HepG2 (cell line): Measurements from ENCODE around the gene TMEM132E. TPM values are rescaled to one million over a fixed set of nuclear protein-coding genes. Genes with fewer than 3 reads are reported as not detected.

Experiments
- ATAC-seq: fragments of 200-7000 bp; cut with Tn5 transposase; 3 replicates; pipeline ENCODE4 v1.9.1; 2020; ENCODE audit warnings: mild to moderate bottlenecking, moderate library complexity
- BruUV-seq: library from RNA; stranded (reverse); fragments of 400-500 nt; replicated peaks from 2 replicates; lab custom pipeline; 2021; lab: Mats Ljungman, UMichigan
- CTCF ChIA-PET: fragments of 300-600 bp; formaldehyde crosslinking; extraction: SDS; loops from one replicate; lab custom pipeline; 2021; ENCODE audit warnings: low total read pairs, inconsistent platforms, low intra/inter-chr PET ratio; lab: Yijun Ruan, JAX
- POLR2A ChIA-PET: fragments of 350-600 bp; sonication (Branson Sonifier 250); formaldehyde crosslinking; loops from one replicate; lab custom pipeline; 2020; ENCODE audit warnings: antibody characterized with exemption, inconsistent platforms; lab: Yijun Ruan, JAX
- DNase-seq: peaks from one replicate; pipeline ENCODE4 v3.0.0-alpha.2; 2015; ENCODE audit warnings: low spot score
- FAIRE-seq: peaks from 3 replicates; lab custom pipeline; 2011; peaks lifted over from hg19 to GRCh38; lab: Jason Lieb, UNC
- H2AFZ ChIP-seq: one replicate; pipeline ENCODE4 v1.6.1; 2011; ENCODE audit warnings: low read length, inconsistent platforms
- H3K27ac ChIP-seq: fragments of 300-600 bp; 3 replicates; pipeline ENCODE4 v1.8.0; 2011; ENCODE audit warnings: mixed run types, mild to moderate bottlenecking, mixed read lengths, low read length, inconsistent platforms; ENCODE audit not compliant: insufficient read depth; ENCODE audit errors: extremely low read length
- H3K27me3 ChIP-seq, 2 experiments: fragments of 200-600 bp in 1 of 2; 2 replicates in 1 of 2; 3 replicates in 1 of 2; pipeline versions ENCODE4 v1.6.0 to v1.8.0; 2011; ENCODE audit warnings: low read length in 2 of 2, mild to moderate bottlenecking in 2 of 2, moderate library complexity in 2 of 2, inconsistent platforms in 1 of 2; ENCODE audit not compliant: insufficient read depth in 2 of 2, control insufficient read depth in 1 of 2
- H3K36me3 ChIP-seq, 2 experiments: fragments of 200-600 bp in 1 of 2; replicated peaks in 1 of 2; 2 replicates in 1 of 2; 3 replicates in 1 of 2; pipeline versions ENCODE4 v1.5.1 to v1.8.0; 2011; ENCODE audit warnings: low read length in 2 of 2, inconsistent platforms in 1 of 2; ENCODE audit not compliant: insufficient read depth in 2 of 2, control insufficient read depth in 1 of 2
- H3K4me1 ChIP-seq: 2 replicates; pipeline ENCODE4 v1.5.1; 2012; ENCODE audit warnings: low read length, inconsistent platforms; ENCODE audit not compliant: insufficient read depth
- H3K4me2 ChIP-seq: 2 replicates; pipeline ENCODE4 v1.6.0; 2011; ENCODE audit warnings: low read depth, low read length, inconsistent platforms
- H3K4me3 ChIP-seq, 3 experiments: fragments of 200-600 bp in 1 of 3; sonication (generic), shearing (Covaris generic) in 1 of 3; replicated peaks in 1 of 3; 2 replicates each; pipeline ENCODE4 v1.5.1; 2011 to 2016; ENCODE audit warnings: low read length in 3 of 3, inconsistent platforms in 2 of 3, low read depth in 2 of 3, mild to moderate bottlenecking in 2 of 3, control low read depth in 1 of 3, mixed read lengths in 1 of 3; ENCODE audit not compliant: insufficient read depth in 1 of 3
- H3K79me2 ChIP-seq: one replicate; pipeline ENCODE4 v1.6.1; 2011; ENCODE audit warnings: low read length, inconsistent platforms; ENCODE audit not compliant: insufficient read depth
- H3K9ac ChIP-seq: 2 replicates; pipeline ENCODE4 v1.6.0; 2011; ENCODE audit warnings: mild to moderate bottlenecking, low read depth, low read length, inconsistent platforms; ENCODE audit not compliant: insufficient read depth
- H3K9me3 ChIP-seq: 2 replicates; pipeline ENCODE4 v1.5.1; 2012; ENCODE audit warnings: mild to moderate bottlenecking, low read length
- H4K20me1 ChIP-seq: 2 replicates; pipeline ENCODE4 v1.6.0; 2011; ENCODE audit warnings: inconsistent platforms, mild to moderate bottlenecking, low read length, moderate library complexity; ENCODE audit not compliant: insufficient read depth
- ATAD3A ChIP-seq: sonication (generic); formaldehyde crosslinking; IDR thresholded peaks from 2 replicates; pipeline ENCODE4 v1.4.0; 2020; ENCODE audit warnings: missing genetic modification reagents
- HNF4G ChIP-seq, 2 experiments: sonication (generic) in 1 of 2; formaldehyde crosslinking in 1 of 2; IDR thresholded peaks; 2 replicates each; pipeline versions ENCODE4 v1.4.0 to v1.6.1; 2011 to 2020; ENCODE audit warnings: borderline replicate concordance in 2 of 2, low read depth in 2 of 2, mild to moderate bottlenecking in 2 of 2, low read length in 1 of 2, missing genetic modification reagents in 1 of 2, moderate library complexity in 1 of 2
- MEIS1 ChIP-seq: sonication (generic); formaldehyde crosslinking; IDR thresholded peaks from 2 replicates; pipeline ENCODE4 v1.9.0; 2021; ENCODE audit warnings: mild to moderate bottlenecking, missing genetic modification reagents, moderate library complexity, borderline replicate concordance
- PHF5A ChIP-seq: IDR thresholded peaks from one replicate; pipeline ENCODE4 v1.6.1; 2018; ENCODE audit warnings: low read depth, missing genetic modification reagents; ENCODE audit not compliant: unreplicated experiment
- SOX13 ChIP-seq, 3 experiments: fragments of 450-650 bp in 1 of 3; sonication (generic) in 1 of 3; formaldehyde crosslinking in 1 of 3; IDR thresholded peaks in 2 of 3; conservative IDR thresholded peaks in 1 of 3; 2 replicates each; pipeline versions ENCODE4 v1.5.0 to v1.6.1; 2016 to 2020; ENCODE audit warnings: antibody characterized with exemption in 1 of 3, mild to moderate bottlenecking in 1 of 3, missing compliant biosample characterization in 1 of 3, missing genetic modification reagents in 1 of 3, moderate library complexity in 1 of 3
- YEATS4 ChIP-seq: sonication (generic); formaldehyde crosslinking; IDR thresholded peaks from 2 replicates; pipeline ENCODE4 v1.4.0; 2020; ENCODE audit warnings: missing genetic modification reagents, borderline replicate concordance
- ZC3H13 ChIP-seq: sonication (generic); formaldehyde crosslinking; IDR thresholded peaks from 2 replicates; pipeline ENCODE4 v1.8.1; 2023; ENCODE audit warnings: mild to moderate bottlenecking, missing genetic modification reagents, moderate library complexity
- ZC3H4 ChIP-seq: sonication (generic); formaldehyde crosslinking; IDR thresholded peaks from 2 replicates; pipeline ENCODE4 v1.4.0; 2020; ENCODE audit warnings: missing genetic modification reagents, borderline replicate concordance
- ZFP36L1 ChIP-seq: sonication (generic); formaldehyde crosslinking; IDR thresholded peaks from 2 replicates; pipeline ENCODE4 v1.8.0; 2022; ENCODE audit warnings: mild to moderate bottlenecking, missing genetic modification reagents, moderate library complexity
- ZFP82 ChIP-seq: sonication (generic); formaldehyde crosslinking; IDR thresholded peaks from 2 replicates; pipeline ENCODE4 v1.5.1; 2020; ENCODE audit warnings: mild to moderate bottlenecking, missing genetic modification reagents, borderline replicate concordance
- ZNF232 ChIP-seq: sonication (generic); formaldehyde crosslinking; IDR thresholded peaks from 2 replicates; pipeline ENCODE4 v1.4.0; 2020; ENCODE audit warnings: missing genetic modification reagents, borderline replicate concordance
- ZNF3 ChIP-seq: IDR thresholded peaks from 2 replicates; pipeline ENCODE4 v1.7.0; 2017; ENCODE audit warnings: inconsistent platforms
- ZNF530 ChIP-seq: sonication (generic); formaldehyde crosslinking; IDR thresholded peaks from 2 replicates; pipeline ENCODE4 v1.5.0; 2020; ENCODE audit warnings: low read depth, mild to moderate bottlenecking, missing genetic modification reagents
- ZNF772 ChIP-seq: sonication (generic); formaldehyde crosslinking; IDR thresholded peaks from 2 replicates; pipeline ENCODE4 v1.5.0; 2020; ENCODE audit warnings: mild to moderate bottlenecking, missing genetic modification reagents
- ZNF792 ChIP-seq: IDR thresholded peaks from 2 replicates; pipeline ENCODE4 v1.6.1; 2016
- WGBS: methylation state at CpG from one replicate; pipeline ENCODE4 v1.1.6; 2017; ENCODE audit warnings: low lambda C conversion rate; 5-methylcytosine and 5-hydroxymethylcytosine counted together
- in situ Hi-C: cut with HindIII; loops from 2 replicates; pipeline ENCODE4 v1.10.0; 2017; ENCODE audit warnings: low pct_unique_long_range_greater_than_20kb; ENCODE audit not compliant: extremely low pct_ligation_motif_present
- intact Hi-C: fragments of 100-400 bp; cut with micrococcal nuclease; formaldehyde crosslinking; loops from one replicate; pipeline ENCODE4 v1.10.0; 2022; ENCODE audit not compliant: unreplicated experiment
- polyA plus RNA-seq, 8 experiments: library from polyadenylated mRNA; depleted of rRNA in 3 of 8; stranded (reverse) in 7 of 8; unstranded in 1 of 8; fragments of >200 nt; fragmentation: Illumina TruSeq in 4 of 8; extraction: Trizol in 4 of 8; gene quantifications; 2 replicates each; pipeline versions ENCODE4 v1.2.1 to v1.2.3, GENCODE V29; 2011 to 2016; ENCODE audit warnings: low read depth in 4 of 8, missing spikeins in 1 of 8, mixed read lengths in 1 of 8; ENCODE audit not compliant: insufficient read depth in 1 of 8
- total RNA-seq, 5 experiments: library from RNA; depleted of rRNA; stranded (reverse); fragments of >200 nt; fragmentation: Illumina TruSeq; extraction: Trizol; gene quantifications; 2 replicates each; pipeline ENCODE4 v1.2.3, GENCODE V29; 2016; ENCODE audit warnings: low read depth in 1 of 5
- TF ChIP-seq, protein P1 (sequence below): sonication (generic); formaldehyde crosslinking; IDR thresholded peaks from 2 replicates; pipeline ENCODE4 v1.5.0; 2020; ENCODE audit warnings: missing genetic modification reagents, mild to moderate bottlenecking, borderline replicate concordance

The TMEM132E gene
- total and polyA plus RNA-seq, 2 of the 13 experiments (the other 11 are each of a cell fraction or from before 2014, with no cell fraction given) = not detected

DNA sequence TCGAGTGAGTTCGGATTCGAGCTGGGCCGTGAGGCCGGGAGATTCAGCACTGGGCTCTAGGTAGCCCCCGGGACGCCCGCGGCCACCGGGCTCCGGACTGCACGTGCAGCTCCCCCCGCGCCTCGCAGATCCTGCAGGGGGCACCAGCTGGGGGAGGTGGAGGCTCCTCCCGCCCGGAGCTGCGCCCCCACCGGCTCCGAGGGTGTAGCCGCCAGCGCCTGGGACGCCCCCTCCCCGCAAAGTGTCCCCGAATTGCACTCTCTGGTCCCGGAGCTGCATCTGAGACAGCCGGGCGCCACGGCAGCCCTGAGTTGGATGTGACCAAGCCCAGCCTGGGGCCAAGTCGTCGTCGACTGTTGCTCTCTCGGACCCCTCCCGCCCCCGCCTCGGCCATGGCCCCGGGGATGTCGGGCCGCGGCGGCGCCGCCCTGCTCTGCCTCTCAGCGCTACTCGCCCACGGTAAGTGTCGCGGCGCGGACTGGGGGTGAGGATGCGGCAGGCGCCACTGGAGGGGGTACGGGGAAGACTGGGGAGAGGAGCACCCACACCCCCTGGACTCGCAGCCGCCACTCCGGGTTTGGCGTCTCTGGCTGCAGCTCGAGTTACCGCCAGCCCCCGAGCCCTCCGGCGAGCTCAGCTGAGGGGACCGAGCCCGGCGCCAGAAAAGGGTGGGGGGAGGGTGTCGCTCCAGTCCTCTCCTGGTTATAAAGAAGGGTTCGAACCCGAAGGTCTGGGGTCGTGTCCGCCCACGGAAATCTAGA is 1.5 kb downstream of the TMEM132E start:
- DNase-seq (no peak), ATAC-seq (no peak; the same call in 2 of the 3 replicates), FAIRE-seq (no peak)
- Histone ChIP-seq H3K4me2 (no peak overlapping the region), H3K4me3 (no peak overlapping the region), H2AFZ (no peak overlapping the region), H3K36me3 (no peaks in the 10 kb centered on the region), H3K27me3 (peaks cover 9 to 73% of the 10 kb centered on the region in 2 experiments), H3K9ac (no peak overlapping the region), H3K9me3 (no peaks in the 10 kb centered on the region), H3K4me1 (no peaks in the 10 kb centered on the region), H4K20me1 (no peaks in the 10 kb centered on the region), H3K27ac (no peak overlapping the region), H3K79me2 (no peaks in the 10 kb centered on the region)
- in situ Hi-C loops (loop anchor here (25.0 kb wide), 1 partner anchor 531 kb away; the partner anchor contains the start of genes FNDC8 and RAD51D), intact Hi-C loops (no loop called here)
- WGBS = 44% methylated on average over 18 of the region's 71 CpGs
- no peak for TF ChIP-seq ZC3H4
- POLR2A ChIA-PET = no interaction called here
- no TSS peak for BruUV-seq
- CTCF ChIA-PET = no interaction called here

DNA sequence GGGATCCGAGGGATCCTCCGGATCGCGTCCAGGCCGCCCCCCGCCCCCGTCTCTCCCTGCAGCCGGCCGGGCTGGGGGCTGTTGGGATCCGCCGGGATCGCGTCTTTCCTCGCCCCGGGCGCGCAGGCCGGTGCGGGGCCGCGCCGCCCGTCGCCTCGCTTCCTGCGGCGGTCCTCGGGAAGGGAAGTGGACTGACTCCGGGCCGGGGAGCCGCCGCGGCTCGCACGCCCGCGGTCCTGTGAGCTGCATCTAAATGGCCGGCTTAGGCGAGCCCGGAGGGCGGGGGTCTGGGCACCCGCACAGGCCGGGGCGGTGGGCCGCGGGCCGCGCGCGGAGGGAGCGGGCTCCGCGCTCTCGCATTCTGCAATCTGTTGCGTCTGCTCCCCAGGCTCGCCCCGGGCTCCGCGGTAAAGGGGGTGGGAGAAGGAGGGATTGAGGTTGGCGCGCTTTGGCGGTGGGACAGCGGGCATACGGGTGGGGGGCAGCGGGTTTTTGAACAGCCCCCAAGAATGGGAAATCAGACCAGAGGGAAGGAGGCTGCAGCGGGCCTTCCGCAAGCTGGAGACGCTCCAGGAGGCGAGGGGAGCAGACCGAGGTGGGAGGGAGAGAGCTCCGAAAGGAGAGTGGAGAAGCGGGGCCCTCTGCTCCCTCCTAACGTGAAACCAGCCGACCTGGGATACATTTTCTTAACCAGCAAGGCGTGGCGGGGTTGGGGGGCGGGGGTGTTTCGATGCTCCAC is 2.2 kb downstream of the TMEM132E start:
- in situ Hi-C loops (loop anchor here (25.0 kb wide), 1 partner anchor 531 kb away; the partner anchor contains the start of genes FNDC8 and RAD51D), intact Hi-C loops (no loop called here)
- no peak for DNase-seq
- no peak overlapping the region for H3K9ac ChIP-seq
- no peak for ATAC-seq
- FAIRE-seq = no peak
- CTCF ChIA-PET = no interaction called here
- whole genome bisulfite sequencing = 49% methylated on average over 32 of the region's 78 CpGs
- H3K4me3 ChIP-seq = no peak overlapping the region
- H2AFZ ChIP-seq = no peak overlapping the region
- peaks cover 9 to 70% of the 10 kb centered on the region in 2 experiments for H3K27me3 ChIP-seq
- H3K27ac ChIP-seq = no peak overlapping the region
- H3K4me2 ChIP-seq = no peak overlapping the region
- no peaks in the 10 kb centered on the region for H3K4me1 ChIP-seq
- H3K9me3 ChIP-seq = no peaks in the 10 kb centered on the region
- H4K20me1 ChIP-seq = no peaks in the 10 kb centered on the region
- no peaks in the 10 kb centered on the region for H3K36me3 ChIP-seq
- no peaks in the 10 kb centered on the region for H3K79me2 ChIP-seq
- POLR2A ChIA-PET = no interaction called here
- BruUV-seq = no TSS peak
- TF ChIP-seq ZNF3 (no peak), ZNF792 (CRISPR knock-in tag) (no peak), PHF5A (no peak), ATAD3A (CRISPR knock-in tag) (no peak), HNF4G (IDR thresholded peaks at IDR 0.05; ENCODE audit: borderline replicate concordance, low read depth, low read length) (no peak), HNF4G (CRISPR knock-in tag; IDR thresholded peaks at IDR 0.05; ENCODE audit: borderline replicate concordance, low read depth) (no peak), ZC3H13 (no peak), ZFP36L1 (CRISPR knock-in tag) (no peak), SOX13 (IDR thresholded peaks at IDR 0.05) (no peak), SOX13 (CRISPR knock-in tag; conservative IDR thresholded peaks at IDR 0.05 in 1 of 2, IDR thresholded peaks at IDR 0.05 in 1 of 2) (no peak), ZNF772 (CRISPR knock-in tag) (no peak), MEIS1 (CRISPR knock-in tag) (no peak), ZFP82 (CRISPR knock-in tag) (no peak), ZNF530 (no peak), ZNF232 (CRISPR knock-in tag) (no peak), ZC3H4 (no peak), YEATS4 (CRISPR knock-in tag) (no peak)
- TF ChIP-seq, protein P1, sequence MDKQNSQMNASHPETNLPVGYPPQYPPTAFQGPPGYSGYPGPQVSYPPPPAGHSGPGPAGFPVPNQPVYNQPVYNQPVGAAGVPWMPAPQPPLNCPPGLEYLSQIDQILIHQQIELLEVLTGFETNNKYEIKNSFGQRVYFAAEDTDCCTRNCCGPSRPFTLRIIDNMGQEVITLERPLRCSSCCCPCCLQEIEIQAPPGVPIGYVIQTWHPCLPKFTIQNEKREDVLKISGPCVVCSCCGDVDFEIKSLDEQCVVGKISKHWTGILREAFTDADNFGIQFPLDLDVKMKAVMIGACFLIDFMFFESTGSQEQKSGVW = no peak
